ENCODE data around the gene TLL1. TPM values are rescaled to one million over a fixed set of nuclear protein-coding genes. Genes with fewer than 3 reads are reported as not detected.

Gene TLL1
- total RNA-seq, 4 donors from 2014 or later = 1.7 to 9.6 (median 7.1) TPM

- TF ChIP-seq CTCF (IDR thresholded peaks at IDR 0.05; ENCODE audit: low read depth) = no peak
Measured at GRCh38 chr4:165894159-165894558, 21.1 kb downstream of the TLL1 start.

DNA sequence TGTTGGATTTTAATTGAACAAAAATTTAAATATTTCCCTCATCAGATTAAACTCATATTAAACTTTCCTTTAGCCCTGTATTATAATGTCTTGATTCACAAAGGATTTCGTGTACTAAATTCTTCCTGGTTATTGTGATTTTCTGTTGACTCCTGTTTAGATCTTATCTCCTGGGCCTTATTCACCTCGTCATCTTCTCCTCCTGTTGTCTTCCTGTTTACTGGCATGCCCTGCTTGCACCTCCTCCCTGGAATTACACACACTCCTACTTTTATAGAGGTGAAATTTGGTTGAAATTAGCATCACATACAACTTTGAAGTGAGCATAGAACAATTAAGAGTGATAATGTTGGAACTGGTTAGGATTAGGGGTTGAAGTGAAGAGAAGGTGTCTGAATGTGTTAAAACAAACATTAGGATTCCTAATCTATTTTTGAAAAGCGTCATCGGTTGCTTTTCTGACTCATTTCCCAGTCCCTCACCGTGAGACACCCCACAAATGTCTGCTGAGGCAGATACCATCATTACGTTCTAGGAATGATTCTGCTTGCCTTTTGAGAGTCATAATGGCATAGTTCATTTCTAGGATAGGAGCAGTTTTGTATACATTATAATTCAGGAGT, 32.5 kb downstream of the TLL1 start:
- no peak for TF ChIP-seq CTCF (IDR thresholded peaks at IDR 0.05; ENCODE audit: low read depth)

DNA sequence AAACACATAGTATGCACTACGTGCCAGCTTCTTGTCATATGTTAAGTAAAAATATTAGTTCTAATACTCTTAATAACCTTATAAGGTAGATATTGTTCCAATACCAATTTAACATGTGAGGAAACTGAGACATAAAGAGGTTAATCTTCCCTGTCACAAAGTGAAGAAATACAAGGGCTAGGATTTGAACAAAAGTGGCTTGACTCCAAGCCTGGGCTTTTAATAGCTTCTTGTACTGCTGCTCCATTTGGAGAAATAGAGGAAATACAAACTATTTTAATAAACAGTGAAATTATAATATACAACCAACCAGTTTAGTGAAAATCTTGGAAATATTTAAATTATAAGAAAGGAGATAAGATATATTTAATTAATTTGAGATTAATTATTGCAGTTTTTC, 33.2 kb downstream of the TLL1 start:
- no peak for TF ChIP-seq CTCF (IDR thresholded peaks at IDR 0.05; ENCODE audit: low read depth)

GRCh38 chr4:165909947-165910346, 36.9 kb downstream of the TLL1 start:
- no peak for TF ChIP-seq CTCF (IDR thresholded peaks at IDR 0.05; ENCODE audit: low read depth)

- no peak for TF ChIP-seq CTCF (IDR thresholded peaks at IDR 0.05; ENCODE audit: low read depth)
Measured at GRCh38 chr4:165915215-165915614, 42.2 kb downstream of the TLL1 start.

- TF ChIP-seq CTCF (IDR thresholded peaks at IDR 0.05; ENCODE audit: low read depth) = no peak
Measured at GRCh38 chr4:165921546-165921945, 48.5 kb downstream of the TLL1 start.

GRCh38 chr4:165922747-165923146, 49.7 kb downstream of the TLL1 start:
- TF ChIP-seq CTCF (IDR thresholded peaks at IDR 0.05; ENCODE audit: low read depth) = no peak
